WTC11 (cell line): ENCODE results near the gene PRKAR2B.

Source experiments
- CREB1 ChIP-seq: sonication (generic); formaldehyde crosslinking; IDR thresholded peaks from 2 replicates; pipeline ENCODE4 v1.8.0; 2023; ENCODE audit warnings: mild to moderate bottlenecking, missing genetic modification reagents
- MXD4 ChIP-seq: fragments of 250-450 bp; sonication (Bioruptor Pico); IDR thresholded peaks from 2 replicates; pipeline ENCODE4 v1.8.0; 2021; ENCODE audit warnings: mild to moderate bottlenecking, moderate library complexity, borderline replicate concordance
- NFE2L1 ChIP-seq: sonication (generic); formaldehyde crosslinking; IDR thresholded peaks from 2 replicates; pipeline ENCODE4 v1.8.1; 2023; ENCODE audit warnings: missing genetic modification reagents
- NR1H2 ChIP-seq: sonication (generic); formaldehyde crosslinking; IDR thresholded peaks from 2 replicates; pipeline ENCODE4 v1.9.0; 2021; ENCODE audit warnings: mild to moderate bottlenecking, moderate library complexity, missing genetic modification reagents
- SP1 ChIP-seq: sonication (generic); formaldehyde crosslinking; conservative IDR thresholded peaks from 2 replicates; pipeline ENCODE4 v1.8.1; 2022; ENCODE audit warnings: missing genetic modification reagents
- ZNF416 ChIP-seq: fragments of 250-450 bp; sonication (Bioruptor Pico); IDR thresholded peaks from 2 replicates; pipeline ENCODE4 v1.9.0; 2021; ENCODE audit warnings: mild to moderate bottlenecking, inconsistent platforms
- TF ChIP-seq, protein P1 (sequence below): sonication (generic); formaldehyde crosslinking; IDR thresholded peaks from 2 replicates; pipeline ENCODE4 v1.8.1; 2022; ENCODE audit warnings: low read depth, missing genetic modification reagents, borderline replicate concordance
- TF ChIP-seq, protein P2 (sequence below): fragments of 200-600 bp; IDR thresholded peaks from 2 replicates; pipeline ENCODE4 v1.8.0; 2022; ENCODE audit warnings: antibody characterized with exemption

DNA sequence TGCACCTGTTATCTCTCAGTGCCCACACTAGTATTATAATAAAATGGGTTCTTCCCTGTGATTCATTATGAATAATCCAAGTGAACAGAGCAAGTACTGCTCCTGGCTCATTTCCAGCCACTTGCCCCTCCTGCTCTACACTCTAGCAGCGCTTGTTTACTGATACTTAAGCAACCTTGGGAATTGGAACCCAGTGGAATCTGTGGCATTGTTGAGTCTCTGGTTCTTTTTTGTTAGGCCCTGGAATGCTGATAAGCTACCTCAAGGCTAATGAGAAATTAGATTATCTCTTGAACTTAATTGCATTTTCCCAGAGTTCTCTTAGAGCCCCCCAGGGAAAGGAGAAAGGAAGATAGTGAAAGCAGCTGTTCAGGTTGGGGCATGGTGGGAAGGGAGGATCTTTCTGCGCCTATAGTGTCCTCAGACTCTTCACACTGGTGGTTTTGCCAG is 34.0 kb downstream of the PRKAR2B start:
- TF ChIP-seq, protein P1, sequence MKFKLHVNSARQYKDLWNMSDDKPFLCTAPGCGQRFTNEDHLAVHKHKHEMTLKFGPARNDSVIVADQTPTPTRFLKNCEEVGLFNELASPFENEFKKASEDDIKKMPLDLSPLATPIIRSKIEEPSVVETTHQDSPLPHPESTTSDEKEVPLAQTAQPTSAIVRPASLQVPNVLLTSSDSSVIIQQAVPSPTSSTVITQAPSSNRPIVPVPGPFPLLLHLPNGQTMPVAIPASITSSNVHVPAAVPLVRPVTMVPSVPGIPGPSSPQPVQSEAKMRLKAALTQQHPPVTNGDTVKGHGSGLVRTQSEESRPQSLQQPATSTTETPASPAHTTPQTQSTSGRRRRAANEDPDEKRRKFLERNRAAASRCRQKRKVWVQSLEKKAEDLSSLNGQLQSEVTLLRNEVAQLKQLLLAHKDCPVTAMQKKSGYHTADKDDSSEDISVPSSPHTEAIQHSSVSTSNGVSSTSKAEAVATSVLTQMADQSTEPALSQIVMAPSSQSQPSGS: no peak
- TF ChIP-seq, protein P2, sequence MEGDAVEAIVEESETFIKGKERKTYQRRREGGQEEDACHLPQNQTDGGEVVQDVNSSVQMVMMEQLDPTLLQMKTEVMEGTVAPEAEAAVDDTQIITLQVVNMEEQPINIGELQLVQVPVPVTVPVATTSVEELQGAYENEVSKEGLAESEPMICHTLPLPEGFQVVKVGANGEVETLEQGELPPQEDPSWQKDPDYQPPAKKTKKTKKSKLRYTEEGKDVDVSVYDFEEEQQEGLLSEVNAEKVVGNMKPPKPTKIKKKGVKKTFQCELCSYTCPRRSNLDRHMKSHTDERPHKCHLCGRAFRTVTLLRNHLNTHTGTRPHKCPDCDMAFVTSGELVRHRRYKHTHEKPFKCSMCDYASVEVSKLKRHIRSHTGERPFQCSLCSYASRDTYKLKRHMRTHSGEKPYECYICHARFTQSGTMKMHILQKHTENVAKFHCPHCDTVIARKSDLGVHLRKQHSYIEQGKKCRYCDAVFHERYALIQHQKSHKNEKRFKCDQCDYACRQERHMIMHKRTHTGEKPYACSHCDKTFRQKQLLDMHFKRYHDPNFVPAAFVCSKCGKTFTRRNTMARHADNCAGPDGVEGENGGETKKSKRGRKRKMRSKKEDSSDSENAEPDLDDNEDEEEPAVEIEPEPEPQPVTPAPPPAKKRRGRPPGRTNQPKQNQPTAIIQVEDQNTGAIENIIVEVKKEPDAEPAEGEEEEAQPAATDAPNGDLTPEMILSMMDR: no peak
- TF ChIP-seq SP1 (CRISPR knock-in tag) (no peak), NFE2L1 (CRISPR knock-in tag) (no peak), ZNF416 (CRISPR knock-in tag) (no peak), MXD4 (no peak), CREB1 (CRISPR knock-in tag) (no peak), NR1H2 (CRISPR knock-in tag) (no peak)
